GM23338 (cell line): Measurements from ENCODE around the gene BPIFB2. TPM values are rescaled to one million over a fixed set of nuclear protein-coding genes. Genes with fewer than 3 reads are reported as not detected.

Source experiments
- ATAC-seq: fragments of 200-7000 bp; cut with Tn5 transposase; 3 replicates; pipeline ENCODE4 v1.9.1; 2020
- DNase-seq: peaks from one replicate; pipeline ENCODE4 v3.0.0-alpha.2; 2015; ENCODE audit warnings: low spot score
- H2AFZ ChIP-seq: fragments of 200-600 bp; sonication (generic); 2 replicates; pipeline ENCODE4 v1.8.0; 2016; ENCODE audit warnings: antibody characterized with exemption, mild to moderate bottlenecking, moderate library complexity
- H3F3A ChIP-seq: fragments of 200-600 bp; sonication (generic); replicated peaks from 2 replicates; pipeline ENCODE4 v1.8.0; 2017; ENCODE audit warnings: antibody characterized with exemption, mixed run types, low read depth
- H3K27ac ChIP-seq: fragments of 200-600 bp; sonication (generic); 2 replicates; pipeline ENCODE4 v1.6.1; 2016; ENCODE audit warnings: low read depth
- H3K27me3 ChIP-seq: fragments of 200-600 bp; sonication (generic); 2 replicates; pipeline ENCODE4 v1.8.0; 2016; ENCODE audit warnings: mild to moderate bottlenecking, mixed run types, moderate library complexity; ENCODE audit not compliant: insufficient read depth
- H3K36me3 ChIP-seq: fragments of 200-600 bp; sonication (generic); 2 replicates; pipeline ENCODE4 v1.8.0; 2016; ENCODE audit warnings: mild to moderate bottlenecking; ENCODE audit not compliant: insufficient read depth
- H3K4me1 ChIP-seq: fragments of 200-600 bp; sonication (generic); 2 replicates; pipeline ENCODE4 v1.8.0; 2016; ENCODE audit warnings: mild to moderate bottlenecking, moderate library complexity; ENCODE audit not compliant: insufficient read depth
- H3K4me2 ChIP-seq: fragments of 200-600 bp; sonication (generic); 2 replicates; pipeline ENCODE4 v1.7.1; 2017; ENCODE audit warnings: mixed run types
- H3K4me3 ChIP-seq: fragments of 200-600 bp; sonication (generic); 2 replicates; pipeline ENCODE4 v1.6.1; 2016; ENCODE audit warnings: mixed run types
- H3K79me2 ChIP-seq: fragments of 200-600 bp; sonication (generic); replicated peaks from 2 replicates; pipeline ENCODE4 v1.8.0; 2017; ENCODE audit warnings: mild to moderate bottlenecking; ENCODE audit not compliant: insufficient read depth
- H3K9me2 ChIP-seq: fragments of 200-600 bp; sonication (generic); 2 replicates; pipeline ENCODE4 v1.8.0; 2017; ENCODE audit not compliant: insufficient read depth
- H4K20me1 ChIP-seq: fragments of 200-600 bp; sonication (generic); replicated peaks from 2 replicates; pipeline ENCODE4 v1.8.0; 2017; ENCODE audit warnings: mild to moderate bottlenecking; ENCODE audit not compliant: insufficient read depth
- H3K27ac Mint-ChIP-seq: 2 replicates; pipeline ENCODE4 v1.8.0; 2020; ENCODE audit warnings: inconsistent platforms, mild to moderate bottlenecking, moderate library complexity, mixed read lengths
- H3K27me3 Mint-ChIP-seq: 3 replicates; pipeline ENCODE4 v1.8.0; 2022; ENCODE audit warnings: low read depth, mild to moderate bottlenecking, moderate library complexity, mixed read lengths, inconsistent platforms; ENCODE audit not compliant: insufficient read depth, poor library complexity
- H3K36me3 Mint-ChIP-seq: 3 replicates; pipeline ENCODE4 v1.8.0; 2021; ENCODE audit warnings: low read depth, mild to moderate bottlenecking, inconsistent platforms, moderate library complexity, mixed read lengths
- H3K4me1 Mint-ChIP-seq: 3 replicates; pipeline ENCODE4 v1.8.0; 2020; ENCODE audit warnings: mild to moderate bottlenecking, inconsistent platforms, mixed read lengths
- H3K4me3 Mint-ChIP-seq: 3 replicates; pipeline ENCODE4 v1.8.0; 2021; ENCODE audit warnings: moderate library complexity, mild to moderate bottlenecking, inconsistent platforms, mixed read lengths
- H3K9me3 Mint-ChIP-seq: 3 replicates; pipeline ENCODE4 v1.8.0; 2020; ENCODE audit warnings: moderate library complexity, mild to moderate bottlenecking, inconsistent platforms, mixed read lengths
- CTCF ChIP-seq, 2 experiments: fragments of 200-600 bp in 1 of 2; sonication (generic) in 1 of 2; conservative IDR thresholded peaks; 2 replicates each; pipeline versions ENCODE4 v1.5.1 to v1.6.1; 2016 to 2017; ENCODE audit warnings: antibody characterized with exemption in 2 of 2, low read depth in 2 of 2, mild to moderate bottlenecking in 2 of 2, moderate library complexity in 1 of 2
- ETS1 ChIP-seq: IDR thresholded peaks from 2 replicates; pipeline ENCODE4 v1.6.1; 2016; ENCODE audit warnings: antibody characterized with exemption
- EZH2 ChIP-seq: fragments of 200-600 bp; sonication (generic); IDR thresholded peaks from one replicate; pipeline ENCODE4 v1.8.0; 2017; ENCODE audit warnings: antibody characterized with exemption, mild to moderate bottlenecking, low read depth; ENCODE audit not compliant: unreplicated experiment
- EZH2phosphoT487 ChIP-seq: fragments of 200-600 bp; sonication (generic); IDR thresholded peaks from one replicate; pipeline ENCODE4 v1.8.1; 2018; ENCODE audit warnings: antibody characterized with exemption; ENCODE audit not compliant: unreplicated experiment
- NANOG ChIP-seq: IDR thresholded peaks from 2 replicates; pipeline ENCODE4 v1.6.1; 2016; ENCODE audit warnings: antibody characterized with exemption, borderline replicate concordance
- POLR2AphosphoS5 ChIP-seq: IDR thresholded peaks from 2 replicates; pipeline ENCODE4 v1.6.1; 2016; ENCODE audit warnings: antibody characterized with exemption, low read depth
- ZNF114 ChIP-seq: fragments of 250-450 bp; sonication (Bioruptor Pico); IDR thresholded peaks from 2 replicates; pipeline ENCODE4 v1.5.0; 2020; ENCODE audit warnings: mild to moderate bottlenecking, moderate library complexity
- ZNF331 ChIP-seq: fragments of 250-450 bp; sonication (Bioruptor Pico); IDR thresholded peaks from 2 replicates; pipeline ENCODE4 v1.5.0; 2020; ENCODE audit warnings: low read depth, mild to moderate bottlenecking, moderate library complexity
- ZNF462 ChIP-seq: fragments of 250-450 bp; sonication (Bioruptor Pico); IDR thresholded peaks from 2 replicates; pipeline ENCODE4 v1.5.0; 2020; ENCODE audit warnings: mild to moderate bottlenecking, moderate library complexity
- polyA plus RNA-seq: library from polyadenylated mRNA; unstranded; fragments of >200 nt; fragmentation: Nextera tagmentation; extraction: Ambion mirVana; gene quantifications from 2 replicates; pipeline ENCODE4 v1.2.1, GENCODE V29; 2016
- total RNA-seq: library from RNA; depleted of rRNA; stranded (reverse); fragments of >200 nt; shearing (Covaris generic); gene quantifications from 2 replicates; pipeline ENCODE4 v1.2.3, GENCODE V29; 2014

Gene BPIFB2
- total and polyA plus RNA-seq, 2 experiments from 2014 or later = not detected

GRCh38 chr20:33010133-33010504 lies 2.6 kb downstream of the BPIFB2 start:
- H3K9me2 ChIP-seq = no peaks in the 10 kb centered on the region
- no peak overlapping the region for H3K4me2 ChIP-seq
- H3K4me1 ChIP-seq = no peaks in the 10 kb centered on the region
- H2AFZ ChIP-seq = 0 out of 2 replicates have a peak overlapping the region, but pooled peaks have one; percentile 43
- H3K27me3 ChIP-seq = no peaks in the 10 kb centered on the region
- H3K4me1 Mint-ChIP-seq = peaks cover 11% of the 10 kb centered on the region
- peaks cover 17% of the 10 kb centered on the region for H3K27me3 Mint-ChIP-seq
- TF ChIP-seq ZNF331 (no peak), ETS1 (no peak), POLR2AphosphoS5 (no peak), EZH2phosphoT487 (no peak), ZNF114 (CRISPR knock-in tag) (no peak), ZNF462 (CRISPR knock-in tag) (no peak), EZH2 (no peak), CTCF (conservative IDR thresholded peaks at IDR 0.05; ENCODE audit: low read depth in 2 of 2) (no peak), NANOG (no peak)
- peaks cover 4% of the 10 kb centered on the region; the same call in 2 of the 3 replicates for H3K9me3 Mint-ChIP-seq
- no peak for ATAC-seq
- no peaks in the 10 kb centered on the region for H3K36me3 ChIP-seq
- H4K20me1 ChIP-seq = no peaks in the 10 kb centered on the region
- H3K4me3 ChIP-seq = no peak overlapping the region
- peaks cover 2% of the 10 kb centered on the region; the same call in 1 of the 3 replicates for H3K36me3 Mint-ChIP-seq
- no peak overlapping the region for H3K27ac ChIP-seq
- H3K27ac Mint-ChIP-seq = no peak overlapping the region
- no peak overlapping the region for H3K4me3 Mint-ChIP-seq
- DNase-seq = no peak
- no peaks in the 10 kb centered on the region for H3K79me2 ChIP-seq
- H3F3A ChIP-seq = no peaks in the 10 kb centered on the region
